Prostate gland (tissue), 2 donors: ENCODE results near the gene AHCYL2.

Experiments
- POLR2A ChIP-seq: fragments of 450-650 bp; IDR thresholded peaks from one replicate; pipeline ENCODE4 v1.6.1; 2016; ENCODE audit warnings: antibody characterized with exemption, mild to moderate bottlenecking
- TF ChIP-seq, protein P1 (sequence below), 4 experiments: fragments of 200-600 bp in 2 of 4; fragments of 450-650 bp in 2 of 4; sonication (generic) in 2 of 4; IDR thresholded peaks; 1 replicate in 3 of 4; 2 replicates in 1 of 4; pipeline ENCODE4 v1.5.1; 2016 to 2019; ENCODE audit warnings: antibody characterized with exemption in 4 of 4, mild to moderate bottlenecking in 2 of 4, moderate library complexity in 2 of 4

DNA sequence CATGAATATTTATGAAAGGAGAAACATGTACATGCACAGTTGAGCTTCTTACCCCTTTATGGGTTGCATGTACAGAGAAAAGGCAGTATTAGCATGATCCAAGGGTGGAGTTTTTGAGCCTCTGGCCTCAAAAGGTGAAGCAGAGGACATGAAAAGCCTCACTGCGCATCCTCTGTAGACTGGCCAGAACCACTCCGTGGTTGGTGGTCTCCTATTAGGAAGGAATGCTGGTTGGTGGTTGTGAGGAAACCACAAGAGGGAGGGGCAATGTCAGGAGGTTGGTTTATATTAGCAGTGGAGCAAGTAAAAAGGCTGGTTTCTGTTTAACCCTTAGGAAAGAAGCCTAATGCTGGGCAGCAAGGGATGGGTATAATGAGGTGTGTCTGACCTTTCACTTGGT is 37.5 kb downstream of the AHCYL2 start:
- TF ChIP-seq, protein P1, sequence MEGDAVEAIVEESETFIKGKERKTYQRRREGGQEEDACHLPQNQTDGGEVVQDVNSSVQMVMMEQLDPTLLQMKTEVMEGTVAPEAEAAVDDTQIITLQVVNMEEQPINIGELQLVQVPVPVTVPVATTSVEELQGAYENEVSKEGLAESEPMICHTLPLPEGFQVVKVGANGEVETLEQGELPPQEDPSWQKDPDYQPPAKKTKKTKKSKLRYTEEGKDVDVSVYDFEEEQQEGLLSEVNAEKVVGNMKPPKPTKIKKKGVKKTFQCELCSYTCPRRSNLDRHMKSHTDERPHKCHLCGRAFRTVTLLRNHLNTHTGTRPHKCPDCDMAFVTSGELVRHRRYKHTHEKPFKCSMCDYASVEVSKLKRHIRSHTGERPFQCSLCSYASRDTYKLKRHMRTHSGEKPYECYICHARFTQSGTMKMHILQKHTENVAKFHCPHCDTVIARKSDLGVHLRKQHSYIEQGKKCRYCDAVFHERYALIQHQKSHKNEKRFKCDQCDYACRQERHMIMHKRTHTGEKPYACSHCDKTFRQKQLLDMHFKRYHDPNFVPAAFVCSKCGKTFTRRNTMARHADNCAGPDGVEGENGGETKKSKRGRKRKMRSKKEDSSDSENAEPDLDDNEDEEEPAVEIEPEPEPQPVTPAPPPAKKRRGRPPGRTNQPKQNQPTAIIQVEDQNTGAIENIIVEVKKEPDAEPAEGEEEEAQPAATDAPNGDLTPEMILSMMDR (IDR thresholded peaks at IDR 0.05) = no peak
- TF ChIP-seq POLR2A = no peak
